Stomach (tissue), 4 donors: ENCODE data around the gene ADSS1.

Experiments used
- EP300 ChIP-seq: sonication (generic); formaldehyde crosslinking; IDR thresholded peaks from one replicate; pipeline ENCODE4 v1.6.1; 2017; ENCODE audit warnings: antibody characterized with exemption
- POLR2AphosphoS5 ChIP-seq, 3 donors: sonication (generic); formaldehyde crosslinking; IDR thresholded peaks; one replicate each; pipeline ENCODE4 v1.6.1; 2016; ENCODE audit warnings: antibody characterized with exemption in 3 of 3
- TF ChIP-seq, protein P1 (sequence below), 7 experiments: fragments of 450-650 bp in 4 of 7; fragments of 200-600 bp in 3 of 7; sonication (generic) in 3 of 7; IDR thresholded peaks; one replicate each; pipeline ENCODE4 v1.5.1; 2016 to 2019; ENCODE audit warnings: antibody characterized with exemption in 7 of 7, control low read depth in 2 of 7, mild to moderate bottlenecking in 1 of 7

DNA sequence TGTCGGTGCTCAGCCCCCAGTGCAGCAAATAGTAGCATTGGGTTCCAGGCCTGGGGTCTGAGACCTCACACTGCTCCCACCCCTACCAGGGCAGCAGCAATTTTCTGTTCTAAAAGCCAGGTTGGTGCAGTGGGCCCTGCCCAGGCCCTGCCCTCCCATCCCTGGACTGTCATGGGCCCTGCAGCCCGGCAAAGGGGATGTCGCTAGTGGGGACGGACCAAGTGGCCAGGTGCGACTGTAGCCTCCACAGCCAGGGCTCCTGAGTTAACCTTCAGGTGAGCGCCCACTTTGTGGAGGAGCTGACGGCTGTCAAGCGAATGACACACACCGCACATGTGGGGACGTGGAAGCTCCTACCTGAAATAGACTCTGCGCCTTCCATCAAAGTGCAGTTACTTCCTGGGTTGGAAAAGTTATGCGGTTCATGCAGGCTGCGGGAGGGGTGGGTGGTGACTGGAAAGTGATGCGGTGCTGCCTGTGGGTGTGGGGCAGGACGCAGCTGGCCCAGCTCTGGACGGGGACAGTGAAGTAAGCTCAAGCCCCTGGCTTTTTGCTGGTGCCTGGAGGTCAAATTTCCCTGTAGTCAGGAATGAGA, 33.1 kb upstream of the ADSS1 start:
- TF ChIP-seq POLR2AphosphoS5 (IDR thresholded peaks at IDR 0.05) (no peak), EP300 (no peak)
- TF ChIP-seq, protein P1, sequence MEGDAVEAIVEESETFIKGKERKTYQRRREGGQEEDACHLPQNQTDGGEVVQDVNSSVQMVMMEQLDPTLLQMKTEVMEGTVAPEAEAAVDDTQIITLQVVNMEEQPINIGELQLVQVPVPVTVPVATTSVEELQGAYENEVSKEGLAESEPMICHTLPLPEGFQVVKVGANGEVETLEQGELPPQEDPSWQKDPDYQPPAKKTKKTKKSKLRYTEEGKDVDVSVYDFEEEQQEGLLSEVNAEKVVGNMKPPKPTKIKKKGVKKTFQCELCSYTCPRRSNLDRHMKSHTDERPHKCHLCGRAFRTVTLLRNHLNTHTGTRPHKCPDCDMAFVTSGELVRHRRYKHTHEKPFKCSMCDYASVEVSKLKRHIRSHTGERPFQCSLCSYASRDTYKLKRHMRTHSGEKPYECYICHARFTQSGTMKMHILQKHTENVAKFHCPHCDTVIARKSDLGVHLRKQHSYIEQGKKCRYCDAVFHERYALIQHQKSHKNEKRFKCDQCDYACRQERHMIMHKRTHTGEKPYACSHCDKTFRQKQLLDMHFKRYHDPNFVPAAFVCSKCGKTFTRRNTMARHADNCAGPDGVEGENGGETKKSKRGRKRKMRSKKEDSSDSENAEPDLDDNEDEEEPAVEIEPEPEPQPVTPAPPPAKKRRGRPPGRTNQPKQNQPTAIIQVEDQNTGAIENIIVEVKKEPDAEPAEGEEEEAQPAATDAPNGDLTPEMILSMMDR (IDR thresholded peaks at IDR 0.05) = no peak
